Keratinocyte (primary cell): ENCODE data around the gene CCDC18.

Experiments used
- CTCF ChIP-seq, 3 experiments: IDR thresholded peaks in 1 of 3; conservative IDR thresholded peaks in 1 of 3; optimal IDR thresholded peaks in 1 of 3; 2 replicates in 2 of 3; 3 replicates in 1 of 3; pipeline versions ENCODE3 to v1.5.1; 2011; ENCODE audit warnings: low read length in 3 of 3, mild to moderate bottlenecking in 3 of 3, moderate library complexity in 2 of 3, control low read depth in 1 of 3, inconsistent platforms in 1 of 3; ENCODE audit not compliant: insufficient read depth in 2 of 3; ENCODE audit errors: extremely low read depth in 1 of 3
- EZH2 ChIP-seq: IDR thresholded peaks from one replicate; pipeline ENCODE4 v1.6.1; 2012; ENCODE audit warnings: inconsistent platforms, mild to moderate bottlenecking, low read length, moderate library complexity

GRCh38 chr1:93177991-93178390 lies 2.5 kb upstream of the CCDC18 start:
- TF ChIP-seq CTCF (optimal IDR thresholded peaks at IDR 0.05 in 1 of 3, IDR thresholded peaks at IDR 0.05 in 1 of 3, conservative IDR thresholded peaks at IDR 0.05 in 1 of 3; ENCODE audit: extremely low read depth in 1 of 3, insufficient read depth in 2 of 3, low read length in 3 of 3) (no peak), EZH2 (no peak)
